Endothelial cell of umbilical vein (primary cell): ENCODE data around the gene PRPF40B. TPM values are rescaled to one million over a fixed set of nuclear protein-coding genes. Genes with fewer than 3 reads are reported as not detected.

ENCODE experiments used
- BruUV-seq: library from RNA; stranded (reverse); fragments of 400-500 nt; replicated peaks from 2 replicates; lab custom pipeline; 2021; lab: Mats Ljungman, UMichigan
- CTCF ChIA-PET: fragments of 300-600, 350-600 bp; sonication (Branson Sonifier 250); formaldehyde crosslinking; loops from one replicate; lab custom pipeline; 2021; ENCODE audit warnings: antibody characterized with exemption, inconsistent platforms; lab: Charles Lee
- POLR2A ChIA-PET: fragments of 300-600, 350-600 bp; sonication (Branson Sonifier 250); formaldehyde crosslinking; loops from one replicate; lab custom pipeline; 2021; ENCODE audit warnings: antibody characterized with exemption, inconsistent platforms; lab: Charles Lee
- DNase-seq: peaks from one replicate; pipeline ENCODE4 v3.0.0-alpha.2; 2011; ENCODE audit warnings: low read depth, low spot score
- FAIRE-seq: peaks from 2 replicates; lab custom pipeline; 2011; peaks lifted over from hg19 to GRCh38; lab: Jason Lieb, UNC
- H2AFZ ChIP-seq: 2 replicates; pipeline ENCODE4 v1.6.0; 2012; ENCODE audit warnings: low read depth, low read length, control low read depth, inconsistent platforms
- H3K27ac ChIP-seq: 2 replicates; pipeline ENCODE4 v1.5.1; 2011; ENCODE audit warnings: low read depth, mild to moderate bottlenecking, control low read depth, low read length, moderate library complexity; ENCODE audit not compliant: insufficient read depth
- H3K27me3 ChIP-seq, 2 experiments: 2 replicates each; pipeline versions ENCODE4 v1.6.0 to v1.6.1; 2011; ENCODE audit warnings: low read length in 2 of 2, mixed read lengths in 1 of 2; ENCODE audit not compliant: control insufficient read depth in 2 of 2, insufficient read depth in 2 of 2
- H3K36me3 ChIP-seq, 2 experiments: 2 replicates in 1 of 2; 3 replicates in 1 of 2; pipeline ENCODE4 v1.5.1; 2011; ENCODE audit warnings: low read length in 2 of 2, mild to moderate bottlenecking in 1 of 2, moderate library complexity in 1 of 2; ENCODE audit not compliant: control insufficient read depth in 2 of 2, insufficient read depth in 2 of 2; ENCODE audit errors: extremely low read depth in 1 of 2
- H3K4me1 ChIP-seq: 3 replicates; pipeline ENCODE4 v1.5.1; 2011; ENCODE audit warnings: mild to moderate bottlenecking, low read length; ENCODE audit not compliant: control insufficient read depth, insufficient read depth; ENCODE audit errors: extremely low read depth
- H3K4me2 ChIP-seq: 2 replicates; pipeline ENCODE4 v1.6.1; 2011; ENCODE audit warnings: low read length, control low read depth, mixed read lengths; ENCODE audit not compliant: insufficient read depth
- H3K4me3 ChIP-seq, 3 experiments: fragments of 200-600 bp in 1 of 3; sonication (generic), shearing (Covaris generic) in 1 of 3; replicated peaks in 1 of 3; 2 replicates each; pipeline ENCODE4 v1.5.1; 2011 to 2016; ENCODE audit warnings: control low read depth in 3 of 3, low read length in 3 of 3, mild to moderate bottlenecking in 2 of 3, inconsistent platforms in 1 of 3, low read depth in 1 of 3, moderate library complexity in 1 of 3; ENCODE audit not compliant: insufficient read depth in 1 of 3
- H3K79me2 ChIP-seq: 2 replicates; pipeline ENCODE4 v1.6.0; 2012; ENCODE audit warnings: low read length, inconsistent platforms; ENCODE audit not compliant: control insufficient read depth, insufficient read depth
- H3K9ac ChIP-seq: replicated peaks from 2 replicates; pipeline ENCODE3; 2011; ENCODE audit warnings: low read length, control low read depth; ENCODE audit not compliant: insufficient read depth; ENCODE audit errors: extremely low read depth
- H3K9me1 ChIP-seq: replicated peaks from 3 replicates; pipeline ENCODE4 v1.6.0; 2011; ENCODE audit warnings: mild to moderate bottlenecking, low read length; ENCODE audit not compliant: control insufficient read depth, insufficient read depth; ENCODE audit errors: extremely low read depth
- H3K9me3 ChIP-seq: replicated peaks from 2 replicates; pipeline ENCODE4 v1.5.1; 2012; ENCODE audit warnings: low read length, inconsistent platforms; ENCODE audit not compliant: control insufficient read depth, insufficient read depth
- H4K20me1 ChIP-seq: replicated peaks from 2 replicates; pipeline ENCODE3; 2011; ENCODE audit warnings: mild to moderate bottlenecking, low read length; ENCODE audit not compliant: control insufficient read depth, insufficient read depth; ENCODE audit errors: extremely low read depth
- EZH2 ChIP-seq: IDR thresholded peaks from 2 replicates; pipeline ENCODE4 v1.6.1; 2012; ENCODE audit warnings: borderline replicate concordance, low read depth, mild to moderate bottlenecking, moderate library complexity, low read length, inconsistent platforms; ENCODE audit not compliant: severe bottlenecking
- FOS ChIP-seq: IDR thresholded peaks from 2 replicates; pipeline ENCODE4 v1.6.1; 2011; ENCODE audit warnings: mild to moderate bottlenecking, low read length, moderate library complexity, borderline replicate concordance; ENCODE audit not compliant: insufficient read depth
- GATA2 ChIP-seq: IDR thresholded peaks from 2 replicates; pipeline ENCODE4 v1.7.0; 2011; ENCODE audit warnings: low read depth, mild to moderate bottlenecking, moderate library complexity, mixed read lengths, low read length; ENCODE audit not compliant: insufficient read length, insufficient read depth
- JUN ChIP-seq: IDR thresholded peaks from 2 replicates; pipeline ENCODE4 v1.6.1; 2011; ENCODE audit warnings: borderline replicate concordance, low read depth; ENCODE audit not compliant: insufficient read length, insufficient read depth
- MYC ChIP-seq: IDR thresholded peaks from one replicate; pipeline ENCODE4 v1.6.1; 2011; ENCODE audit warnings: mild to moderate bottlenecking, low read depth, low read length
- POLR2A ChIP-seq: IDR thresholded peaks from 2 replicates; pipeline ENCODE4 v1.6.1; 2012; ENCODE audit warnings: low read depth, mild to moderate bottlenecking, control low read depth, low read length
- POLR2AphosphoS5 ChIP-seq: IDR thresholded peaks from 2 replicates; pipeline ENCODE4 v1.6.1; 2012; ENCODE audit warnings: low read depth, mild to moderate bottlenecking, control low read depth, low read length, moderate library complexity; ENCODE audit not compliant: insufficient read depth
- dilution Hi-C: fragments of 300-500 bp; cut with MboI; formaldehyde crosslinking; loops from one replicate; pipeline ENCODE4 v1.15.0; 2019; ENCODE audit warnings: low sequenced_read_pairs; ENCODE audit not compliant: extremely low pct_ligation_motif_present
- intact Hi-C: fragments of 100-400 bp; cut with micrococcal nuclease; formaldehyde crosslinking; loops from one replicate; pipeline ENCODE4 v1.10.0; 2022
- polyA plus RNA-seq, 4 experiments: library from polyadenylated mRNA; depleted of rRNA in 3 of 4; stranded (reverse) in 3 of 4; unstranded in 1 of 4; fragments of >200 nt; gene quantifications; 2 replicates each; pipeline versions ENCODE4 v1.2.1 to v1.2.3, GENCODE V29; 2011 to 2012; ENCODE audit warnings: missing spikeins in 1 of 4
- total RNA-seq: library from RNA; stranded (reverse); gene quantifications from 2 replicates; pipeline ENCODE4 v1.2.3, GENCODE V29; 2021
- TF ChIP-seq, protein P1 (sequence below), 2 donors: IDR thresholded peaks; 1 replicate in 1 of 2; 2 replicates in 1 of 2; pipeline ENCODE4 v1.5.1; 2011; ENCODE audit warnings: low read length in 2 of 2, mild to moderate bottlenecking in 2 of 2, moderate library complexity in 2 of 2, control low read depth in 1 of 2, inconsistent platforms in 1 of 2, low read depth in 1 of 2; ENCODE audit not compliant: insufficient read depth in 1 of 2; ENCODE audit errors: extremely low read depth in 1 of 2
- TF ChIP-seq, protein P2 (sequence below): IDR thresholded peaks from 2 replicates; pipeline ENCODE4 v1.6.1; 2011; ENCODE audit not compliant: insufficient read depth, insufficient read length

Gene PRPF40B
- total and polyA plus RNA-seq, 2 donors (not counting 3 experiments of a cell fraction or from before 2014, with no cell fraction given) = 5.4 to 9.9 TPM

DNA sequence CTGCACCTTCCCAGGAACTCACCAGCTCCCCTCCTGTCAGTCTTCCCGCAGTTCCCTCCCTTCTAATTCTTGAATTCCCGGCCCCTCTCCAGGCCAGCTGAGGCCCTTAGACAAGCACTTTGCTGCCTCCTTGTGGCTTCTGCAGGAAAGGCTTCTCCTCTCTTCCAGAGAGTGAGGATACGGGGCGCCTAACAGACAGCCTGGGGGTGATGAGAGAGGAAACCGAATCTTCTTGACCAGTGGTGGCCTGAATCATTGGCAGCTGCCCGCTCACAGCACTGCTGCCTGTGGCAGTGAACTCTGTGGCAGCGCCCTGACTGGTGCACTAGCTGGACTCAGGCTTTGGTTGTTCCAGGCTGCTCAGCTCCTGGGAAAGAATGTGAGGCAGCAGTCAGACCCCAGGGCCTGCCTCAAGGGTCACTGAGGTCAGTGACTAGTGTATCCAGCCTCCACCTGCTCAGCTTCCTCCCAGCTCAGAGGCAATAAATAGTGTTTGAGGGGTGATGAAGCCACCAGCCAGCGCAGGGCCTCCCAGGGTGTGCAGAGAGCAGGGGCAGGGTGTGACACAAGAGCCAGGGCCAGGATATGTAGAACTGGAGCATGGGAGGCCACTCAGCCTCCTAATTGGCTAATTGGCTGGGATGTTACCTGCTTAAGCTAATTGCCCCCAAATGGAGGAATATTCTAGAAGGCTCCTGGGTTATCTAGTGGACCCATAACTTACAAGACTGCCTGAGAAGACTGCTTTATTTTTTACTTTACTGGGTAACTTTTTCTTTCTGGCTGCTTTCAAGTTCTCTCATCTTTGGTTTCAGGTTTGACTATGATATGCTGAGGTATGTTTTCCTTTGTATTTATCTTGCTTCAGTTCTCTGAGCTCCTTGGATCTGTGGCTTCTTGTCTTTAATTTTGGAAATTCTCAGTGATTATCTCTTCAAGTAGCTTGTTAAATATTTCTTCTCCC lies 42.5 kb upstream of the PRPF40B start:
- Histone ChIP-seq H2AFZ (no peak overlapping the region), H3K9me1 (no peaks in the 10 kb centered on the region), H3K36me3 (no peaks in the 10 kb centered on the region), H3K4me3 (no peak overlapping the region), H3K4me1 (no peaks in the 10 kb centered on the region), H3K4me2 (no peak overlapping the region), H3K79me2 (no peaks in the 10 kb centered on the region), H3K9ac (no peak overlapping the region), H3K9me3 (no peaks in the 10 kb centered on the region), H3K27me3 (no peaks in the 10 kb centered on the region), H3K27ac (no peak overlapping the region), H4K20me1 (no peaks in the 10 kb centered on the region)
- TF ChIP-seq, protein P1, sequence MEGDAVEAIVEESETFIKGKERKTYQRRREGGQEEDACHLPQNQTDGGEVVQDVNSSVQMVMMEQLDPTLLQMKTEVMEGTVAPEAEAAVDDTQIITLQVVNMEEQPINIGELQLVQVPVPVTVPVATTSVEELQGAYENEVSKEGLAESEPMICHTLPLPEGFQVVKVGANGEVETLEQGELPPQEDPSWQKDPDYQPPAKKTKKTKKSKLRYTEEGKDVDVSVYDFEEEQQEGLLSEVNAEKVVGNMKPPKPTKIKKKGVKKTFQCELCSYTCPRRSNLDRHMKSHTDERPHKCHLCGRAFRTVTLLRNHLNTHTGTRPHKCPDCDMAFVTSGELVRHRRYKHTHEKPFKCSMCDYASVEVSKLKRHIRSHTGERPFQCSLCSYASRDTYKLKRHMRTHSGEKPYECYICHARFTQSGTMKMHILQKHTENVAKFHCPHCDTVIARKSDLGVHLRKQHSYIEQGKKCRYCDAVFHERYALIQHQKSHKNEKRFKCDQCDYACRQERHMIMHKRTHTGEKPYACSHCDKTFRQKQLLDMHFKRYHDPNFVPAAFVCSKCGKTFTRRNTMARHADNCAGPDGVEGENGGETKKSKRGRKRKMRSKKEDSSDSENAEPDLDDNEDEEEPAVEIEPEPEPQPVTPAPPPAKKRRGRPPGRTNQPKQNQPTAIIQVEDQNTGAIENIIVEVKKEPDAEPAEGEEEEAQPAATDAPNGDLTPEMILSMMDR (IDR thresholded peaks at IDR 0.05; ENCODE audit: extremely low read depth in 1 of 2, insufficient read depth in 1 of 2, low read depth in 1 of 2, low read length in 2 of 2) = peak; percentile 89 to 90
- TF ChIP-seq GATA2 = no peak
- no TSS peak for BruUV-seq
- DNase-seq = peak; percentile 65
- ChIA-PET CTCF (interaction anchor here (0.6 to 7.1 kb wide), 43 partner anchors 8 to 296 kb away, joined by 3 to 181 read pairs (median 5); partner anchors contain the start of genes C1QL4, FAM186B, PRPF40B and PRPH), POLR2A (no interaction called here)
- peak; percentile 90 for FAIRE-seq
- intact Hi-C loops (loop anchor here (1.0 to 2.0 kb wide), 5 partner anchors 28 to 292 kb away; no protein-coding TSS in a partner anchor), dilution Hi-C loops (no loop called here)

DNA sequence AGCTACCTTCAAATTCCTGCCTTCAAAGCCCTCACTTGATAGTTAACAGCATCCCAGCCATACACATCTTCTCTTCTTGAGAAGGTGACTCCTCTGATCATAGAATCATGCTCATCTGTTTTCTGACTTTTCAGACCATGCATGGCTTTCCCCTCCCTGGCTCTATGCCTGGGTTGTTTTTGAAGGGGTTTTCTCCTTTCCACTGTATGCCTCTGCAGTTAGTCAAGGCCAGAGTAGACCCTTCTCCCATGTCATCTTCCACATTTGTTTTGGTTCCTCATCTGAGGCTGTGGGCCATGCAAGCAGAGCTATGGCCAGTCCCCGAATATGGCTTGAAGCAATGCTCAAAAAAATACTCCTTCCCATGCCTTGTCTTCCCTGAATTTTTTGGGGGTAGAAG lies 41.2 kb upstream of the PRPF40B start:
- Histone ChIP-seq H3K36me3 (no peaks in the 10 kb centered on the region), H3K9ac (no peak overlapping the region), H2AFZ (no peak overlapping the region), H3K4me3 (no peak overlapping the region), H3K4me2 (no peak overlapping the region), H3K27ac (no peak overlapping the region), H3K79me2 (no peaks in the 10 kb centered on the region), H4K20me1 (no peaks in the 10 kb centered on the region), H3K4me1 (no peaks in the 10 kb centered on the region), H3K27me3 (no peaks in the 10 kb centered on the region), H3K9me1 (no peaks in the 10 kb centered on the region), H3K9me3 (no peaks in the 10 kb centered on the region)
- ChIA-PET CTCF (interaction anchor here (1.7 to 7.1 kb wide), 4 partner anchors 30 to 250 kb away, joined by 4 to 181 read pairs (median 72); no protein-coding TSS in a partner anchor), POLR2A (no interaction called here)
- BruUV-seq = no TSS peak
- no peak for TF ChIP-seq GATA2
- TF ChIP-seq POLR2AphosphoS5 = no peak
- no peak for TF ChIP-seq POLR2A
- TF ChIP-seq EZH2 = no peak
- TF ChIP-seq, protein P1 (IDR thresholded peaks at IDR 0.05; ENCODE audit: extremely low read depth in 1 of 2, insufficient read depth in 1 of 2, low read depth in 1 of 2, low read length in 2 of 2) = no peak
- no peak for TF ChIP-seq FOS
- no peak for TF ChIP-seq MYC
- no peak for TF ChIP-seq JUN
- TF ChIP-seq, protein P2, sequence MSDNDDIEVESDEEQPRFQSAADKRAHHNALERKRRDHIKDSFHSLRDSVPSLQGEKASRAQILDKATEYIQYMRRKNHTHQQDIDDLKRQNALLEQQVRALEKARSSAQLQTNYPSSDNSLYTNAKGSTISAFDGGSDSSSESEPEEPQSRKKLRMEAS = no peak
- FAIRE-seq (no peak), DNase-seq (no peak)
- dilution Hi-C loops (no loop called here), intact Hi-C loops (no loop called here)
